HCT116 (cell line): ENCODE data around the gene MRPL36. TPM values are rescaled to one million over a fixed set of nuclear protein-coding genes. Genes with fewer than 3 reads are reported as not detected.

Experiments used
- ATAC-seq: fragments of 200-7000 bp; cut with Tn5 transposase; 2 replicates; pipeline ENCODE4 v1.9.1; 2020; ENCODE audit warnings: mild to moderate bottlenecking, moderate library complexity
- BruUV-seq: library from RNA; stranded (reverse); fragments of 400-500 nt; replicated peaks from 2 replicates; lab custom pipeline; 2021; lab: Mats Ljungman, UMichigan
- CTCF ChIA-PET: fragments of 300-600 bp; sonication (Branson Sonifier 250); formaldehyde crosslinking; loops from one replicate; lab custom pipeline; 2021; ENCODE audit warnings: antibody characterized with exemption; lab: Charles Lee
- POLR2A ChIA-PET: fragments of 300-600, 350-600 bp; sonication (Branson Sonifier 250); formaldehyde crosslinking; loops from one replicate; lab custom pipeline; 2021; ENCODE audit warnings: antibody characterized with exemption; lab: Charles Lee
- RAD21 ChIA-PET, 2 experiments: fragments of 300-600 bp; sonication (Branson Sonifier 250); formaldehyde crosslinking; loops; one replicate each; lab custom pipeline; 2023; ENCODE audit warnings: low total read pairs in 2 of 2; ENCODE audit not compliant: uncharacterized antibody in 2 of 2, unreplicated experiment in 2 of 2, low non-redundant PET in 1 of 2; lab: Charles Lee
- DNase-seq: peaks from one replicate; pipeline ENCODE4 v3.0.0-alpha.2; 2010; ENCODE audit warnings: low read depth, low spot score
- H2AFZ ChIP-seq: fragments of 200-600 bp; shearing (Covaris generic), sonication (generic); 2 replicates; pipeline ENCODE4 v1.6.1; 2017; ENCODE audit warnings: low read depth, mixed run types, mixed read lengths, antibody characterized with exemption, low read length; ENCODE audit not compliant: poor library complexity, severe bottlenecking
- H3K27ac ChIP-seq: 2 replicates; pipeline ENCODE4 v1.5.1; 2012; ENCODE audit warnings: low read depth, low read length
- H3K27me3 ChIP-seq: fragments of 200-600 bp; sonication (generic); 2 replicates; pipeline ENCODE4 v1.6.1; 2016; ENCODE audit warnings: mixed run types, low read length, mixed read lengths; ENCODE audit not compliant: insufficient read depth
- H3K36me3 ChIP-seq, 2 experiments: fragments of 200-500 bp in 1 of 2; fragments of 200-600 bp in 1 of 2; sonication (Bioruptor generic) in 1 of 2; sonication (generic) in 1 of 2; 2 replicates each; pipeline versions ENCODE4 v1.5.1 to v1.6.1; 2014 to 2016; ENCODE audit warnings: low read length in 2 of 2, inconsistent platforms in 1 of 2, mixed read lengths in 1 of 2, mixed run types in 1 of 2; ENCODE audit not compliant: insufficient read depth in 2 of 2, control insufficient read depth in 1 of 2
- H3K4me1 ChIP-seq, 2 experiments: fragments of 200-600 bp in 1 of 2; sonication (generic) in 1 of 2; 2 replicates each; pipeline versions ENCODE4 v1.5.1 to v1.6.1; 2012 to 2017; ENCODE audit warnings: low read length in 2 of 2, inconsistent platforms in 1 of 2, mild to moderate bottlenecking in 1 of 2, mixed read lengths in 1 of 2, mixed run types in 1 of 2, moderate library complexity in 1 of 2; ENCODE audit not compliant: insufficient read depth in 2 of 2, control insufficient read depth in 1 of 2
- H3K4me2 ChIP-seq: fragments of 200-600 bp; sonication (generic); 2 replicates; pipeline ENCODE4 v1.6.1; 2017; ENCODE audit warnings: mixed run types, low read length, mixed read lengths
- H3K4me3 ChIP-seq, 2 experiments: fragments of 200-600 bp in 1 of 2; sonication (generic) in 1 of 2; replicated peaks in 1 of 2; 2 replicates each; pipeline ENCODE4 v1.5.1; 2011 to 2016; ENCODE audit warnings: low read length in 2 of 2, control low read depth in 1 of 2, low read depth in 1 of 2, mild to moderate bottlenecking in 1 of 2, mixed read lengths in 1 of 2, mixed run types in 1 of 2
- H3K79me2 ChIP-seq: fragments of 200-600 bp; sonication (generic); 2 replicates; pipeline ENCODE4 v1.6.1; 2017; ENCODE audit warnings: mild to moderate bottlenecking, mixed run types, low read length, moderate library complexity, mixed read lengths; ENCODE audit not compliant: insufficient read depth
- H3K9ac ChIP-seq: fragments of 200-600 bp; sonication (generic); 2 replicates; pipeline ENCODE4 v1.6.1; 2016; ENCODE audit warnings: low read length, mixed read lengths
- H3K9me2 ChIP-seq: fragments of 200-600 bp; sonication (generic), shearing (Covaris generic); 2 replicates; pipeline ENCODE4 v1.6.1; 2017; ENCODE audit warnings: mixed run types, mild to moderate bottlenecking, moderate library complexity; ENCODE audit not compliant: insufficient read depth
- H3K9me3 ChIP-seq, 2 experiments: fragments of 200-500 bp in 1 of 2; fragments of 200-600 bp in 1 of 2; sonication (Bioruptor generic) in 1 of 2; sonication (generic) in 1 of 2; 2 replicates each; pipeline ENCODE4 v1.6.1; 2014 to 2017; ENCODE audit warnings: low read length in 2 of 2, mixed read lengths in 2 of 2, inconsistent platforms in 1 of 2, low read depth in 1 of 2, mild to moderate bottlenecking in 1 of 2, mixed run types in 1 of 2, moderate library complexity in 1 of 2; ENCODE audit not compliant: control insufficient read depth in 1 of 2, insufficient read depth in 1 of 2
- H4K20me1 ChIP-seq: fragments of 200-600 bp; sonication (generic), shearing (Covaris generic); 2 replicates; pipeline ENCODE4 v1.6.1; 2017; ENCODE audit warnings: mixed run types, mild to moderate bottlenecking, moderate library complexity; ENCODE audit not compliant: insufficient read depth
- CEBPB ChIP-seq: IDR thresholded peaks from 2 replicates; pipeline ENCODE4 v1.6.1; 2012; ENCODE audit warnings: low read depth
- CTCF ChIP-seq, 3 experiments: fragments of 200-600 bp in 1 of 3; sonication (generic) in 1 of 3; IDR thresholded peaks in 2 of 3; conservative IDR thresholded peaks in 1 of 3; 2 replicates each; pipeline ENCODE4 v1.5.1; 2012 to 2017; ENCODE audit warnings: low read depth in 2 of 3, low read length in 2 of 3, antibody characterized with exemption in 1 of 3, borderline replicate concordance in 1 of 3, control low read depth in 1 of 3, mild to moderate bottlenecking in 1 of 3, mixed read lengths in 1 of 3, mixed run types in 1 of 3, moderate library complexity in 1 of 3; ENCODE audit not compliant: insufficient read depth in 1 of 3
- EGR1 ChIP-seq: IDR thresholded peaks from 2 replicates; pipeline ENCODE4 v1.6.1; 2012; ENCODE audit warnings: low read depth
- ELF1 ChIP-seq: IDR thresholded peaks from 2 replicates; pipeline ENCODE4 v1.6.1; 2012; ENCODE audit warnings: low read depth, borderline replicate concordance
- EZH2phosphoT487 ChIP-seq: fragments of 200-600 bp; IDR thresholded peaks from 2 replicates; pipeline ENCODE4 v1.6.1; 2018; ENCODE audit warnings: antibody characterized with exemption, borderline replicate concordance
- JUND ChIP-seq: IDR thresholded peaks from 2 replicates; pipeline ENCODE4 v1.6.1; 2012
- MAX ChIP-seq: IDR thresholded peaks from 2 replicates; pipeline ENCODE4 v1.6.1; 2012
- POLR2AphosphoS5 ChIP-seq: IDR thresholded peaks from 2 replicates; pipeline ENCODE4 v1.6.1; 2011; ENCODE audit warnings: mild to moderate bottlenecking, low read depth, low read length, moderate library complexity
- SIN3A ChIP-seq: IDR thresholded peaks from 2 replicates; pipeline ENCODE4 v1.6.1; 2012; ENCODE audit warnings: low read depth
- TCF7L2 ChIP-seq: IDR thresholded peaks from 2 replicates; pipeline ENCODE4 v1.7.0; 2011; ENCODE audit warnings: borderline replicate concordance, inconsistent platforms; ENCODE audit not compliant: insufficient read depth, insufficient read length; ENCODE audit errors: extremely low read depth
- ZFX ChIP-seq: fragments of 450-650 bp; IDR thresholded peaks from 2 replicates; pipeline ENCODE4 v1.6.1; 2017
- ZNF274 ChIP-seq: fragments of 200-500 bp; sonication (Bioruptor generic); IDR thresholded peaks from 2 replicates; pipeline ENCODE4 v1.6.1; 2014; ENCODE audit warnings: mild to moderate bottlenecking, low read depth, low read length, inconsistent platforms
- intact Hi-C: fragments of 100-400 bp; cut with micrococcal nuclease; formaldehyde crosslinking; loops from 2 replicates; pipeline ENCODE4 v1.10.0; 2022
- total RNA-seq: library from RNA; stranded (reverse); gene quantifications from one replicate; pipeline ENCODE4 v1.2.1, GENCODE V29; 2021; ENCODE audit not compliant: unreplicated experiment
- TF ChIP-seq, protein P1 (sequence below): IDR thresholded peaks from 2 replicates; pipeline ENCODE4 v1.6.1; 2011; ENCODE audit warnings: mild to moderate bottlenecking, low read length, moderate library complexity; ENCODE audit not compliant: insufficient replicate concordance; ENCODE audit errors: extremely low read depth

The MRPL36 gene
- total RNA-seq, 1 experiment from 2014 or later, result 71.9 TPM

DNA sequence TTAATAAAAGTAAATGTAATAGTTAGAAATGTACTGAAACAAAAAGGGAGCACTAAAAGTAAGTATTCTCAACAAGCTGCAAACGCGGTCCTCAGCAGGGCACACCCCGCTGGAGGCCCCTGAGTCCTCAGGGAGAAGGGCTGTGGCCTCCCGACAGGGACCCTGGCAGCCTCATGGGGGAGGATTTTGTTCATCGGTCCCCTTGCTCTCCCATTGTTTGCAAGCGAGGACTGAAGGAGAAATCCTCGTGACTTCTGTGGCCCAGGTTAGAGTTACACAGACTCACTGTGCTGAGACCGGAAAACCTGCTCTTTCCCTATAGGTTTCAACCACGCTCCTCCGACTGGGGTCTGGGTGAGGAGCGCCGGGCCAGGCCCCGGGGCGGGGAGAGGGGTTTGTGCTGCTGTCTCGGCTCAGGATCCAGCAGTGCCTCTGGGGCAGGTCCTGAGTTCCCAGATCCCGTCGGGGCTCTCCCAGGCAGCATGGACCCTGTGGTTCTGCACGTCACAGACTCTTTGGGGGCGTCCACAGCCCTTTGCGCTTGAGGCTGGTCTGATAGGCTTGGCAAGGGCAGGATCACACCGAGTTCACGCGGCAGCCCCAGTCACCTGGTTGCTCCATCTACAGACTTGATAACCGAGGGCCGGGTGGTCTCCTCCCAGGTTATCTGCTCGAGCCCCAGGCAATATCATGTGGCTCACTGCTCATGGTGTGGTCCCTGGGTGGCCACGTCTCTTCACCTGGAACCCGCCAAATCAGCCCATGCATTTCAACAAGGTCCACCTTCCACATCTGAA, 38.8 kb downstream of the MRPL36 start (continued):
- TF ChIP-seq, protein P1, sequence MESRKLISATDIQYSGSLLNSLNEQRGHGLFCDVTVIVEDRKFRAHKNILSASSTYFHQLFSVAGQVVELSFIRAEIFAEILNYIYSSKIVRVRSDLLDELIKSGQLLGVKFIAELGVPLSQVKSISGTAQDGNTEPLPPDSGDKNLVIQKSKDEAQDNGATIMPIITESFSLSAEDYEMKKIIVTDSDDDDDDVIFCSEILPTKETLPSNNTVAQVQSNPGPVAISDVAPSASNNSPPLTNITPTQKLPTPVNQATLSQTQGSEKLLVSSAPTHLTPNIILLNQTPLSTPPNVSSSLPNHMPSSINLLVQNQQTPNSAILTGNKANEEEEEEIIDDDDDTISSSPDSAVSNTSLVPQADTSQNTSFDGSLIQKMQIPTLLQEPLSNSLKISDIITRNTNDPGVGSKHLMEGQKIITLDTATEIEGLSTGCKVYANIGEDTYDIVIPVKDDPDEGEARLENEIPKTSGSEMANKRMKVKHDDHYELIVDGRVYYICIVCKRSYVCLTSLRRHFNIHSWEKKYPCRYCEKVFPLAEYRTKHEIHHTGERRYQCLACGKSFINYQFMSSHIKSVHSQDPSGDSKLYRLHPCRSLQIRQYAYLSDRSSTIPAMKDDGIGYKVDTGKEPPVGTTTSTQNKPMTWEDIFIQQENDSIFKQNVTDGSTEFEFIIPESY, result no peak
- no peak for TF ChIP-seq CEBPB

- Histone ChIP-seq H3K9me3 (no peaks in the 10 kb centered on the region), H3K4me3 (no peak overlapping the region)
- TF ChIP-seq MAX (no peak), ZNF274 (no peak), EZH2phosphoT487 (no peak), TCF7L2 (no peak), ELF1 (no peak), SIN3A (no peak), JUND (no peak), POLR2AphosphoS5 (no peak), CTCF (IDR thresholded peaks at IDR 0.05 in 2 of 3, conservative IDR thresholded peaks at IDR 0.05 in 1 of 3; ENCODE audit: borderline replicate concordance in 1 of 3, insufficient read depth in 1 of 3, low read depth in 2 of 3, low read length in 2 of 3) (no peak), ZFX (no peak), EGR1 (no peak)
- TF ChIP-seq, all 23 proteins: peak for 0
- Histone ChIP-seq H3K27ac (no peak overlapping the region), H3K4me2 (no peak overlapping the region), H3K79me2 (no peaks in the 10 kb centered on the region), H3K9ac (no peak overlapping the region), H3K36me3 (no peaks in the 10 kb centered on the region), H4K20me1 (no peaks in the 10 kb centered on the region), H2AFZ (no peak overlapping the region), H3K27me3 (no peaks in the 10 kb centered on the region), H3K9me2 (no peaks in the 10 kb centered on the region), H3K4me1 (no peaks in the 10 kb centered on the region)
- ATAC-seq, result no peak
- intact Hi-C loops, result no loop called here
- BruUV-seq, result no TSS peak
- DNase-seq, result no peak
- CTCF ChIA-PET, result interaction anchor here (1.1 kb wide), 1 partner anchor 279 kb away, joined by 3 read pairs; no protein-coding TSS in a partner anchor
- POLR2A ChIA-PET, result no interaction called here
- RAD21 ChIA-PET, result no interaction called here
Observed at GRCh38 chr5:1760231-1760630, 39.4 kb downstream of the MRPL36 start.
